Measurements from ENCODE around the gene PAQR6. TPM values are rescaled to one million over a fixed set of nuclear protein-coding genes. Genes with fewer than 3 reads are reported as not detected.

PAQR6 gene
- total and polyA plus RNA-seq, 2 of the 8 experiments (the other 6 are each of a cell fraction or from before 2014, with no cell fraction given) = 7.1 to 11.3 TPM

GRCh38 chr1:156238248-156238647, 9.6 kb downstream of the PAQR6 start:
- no peak for DNase-seq (ENCODE audit: low read depth in 1 of 2, low spot score in 2 of 2)
- TF ChIP-seq GABPA (IDR thresholded peaks at IDR 0.05; ENCODE audit: borderline replicate concordance, insufficient read depth, low read length) (no peak), RNF2 (IDR thresholded peaks at IDR 0.05; ENCODE audit: borderline replicate concordance, low read depth, low read length, missing control alignments, poor library complexity, severe bottlenecking) (no peak), SUZ12 (IDR thresholded peaks at IDR 0.05; ENCODE audit: low read length) (no peak), E2F6 (IDR thresholded peaks at IDR 0.05) (no peak), PHF8 (conservative IDR thresholded peaks at IDR 0.05; ENCODE audit: low read depth, low read length) (no peak), BCL11A (IDR thresholded peaks at IDR 0.05; ENCODE audit: low read depth in 2 of 2, low read length in 2 of 2) (no peak), EP300 (IDR thresholded peaks at IDR 0.05; ENCODE audit: borderline replicate concordance in 1 of 2, low read depth in 2 of 2, low read length in 2 of 2) (no peak), EGR1 (IDR thresholded peaks at IDR 0.05; ENCODE audit: borderline replicate concordance, low read depth, low read length) (no peak), RBBP5 (IDR thresholded peaks at IDR 0.05; ENCODE audit: borderline replicate concordance, low read depth, low read length) (no peak), CHD1 (IDR thresholded peaks at IDR 0.05; ENCODE audit: low read depth, low read length) (no peak)
- H3K79me1 ChIP-seq (ENCODE audit: low read depth, low read length) = peaks cover 2% of the 10 kb centered on the region; the same call in 1 of the 2 replicates
- H3K36me3 ChIP-seq (ENCODE audit: control insufficient read depth in 2 of 4, insufficient read depth in 4 of 4, low read length in 3 of 4) = peaks cover 22 to 45% (median 29%) of the 10 kb centered on the region in 4 experiments; a peak in 7 of 8 replicates
- CTCF ChIA-PET (ENCODE audit: partially characterized antibody) = interaction anchor here (1.4 to 47.2 kb wide), 6 partner anchors 10 to 208 kb away, joined by 4 to 1265 read pairs (median 6); partner anchors contain the start of genes PAQR6 and SEMA4A
- no peak overlapping the region for H2AK5ac ChIP-seq (ENCODE audit: low read depth, low read length)
- no peaks in the 10 kb centered on the region for H3K9me3 ChIP-seq (ENCODE audit: insufficient read depth in 2 of 2, low read depth in 1 of 2, low read length in 1 of 2)
- H3K4me3 ChIP-seq (ENCODE audit: extremely low read depth in 1 of 4, insufficient read depth in 2 of 4, low read depth in 3 of 4, low read length in 4 of 4) = no peak overlapping the region
- H3K23ac ChIP-seq (ENCODE audit: insufficient read length) = no peak overlapping the region
- no peak overlapping the region for H2BK15ac ChIP-seq (ENCODE audit: low read length)
- H3K27ac ChIP-seq (ENCODE audit: low read depth, low read length) = no peak overlapping the region
- WGBS, 2 experiments (ENCODE audit: extremely low coverage in 1 of 2, insufficient coverage in 1 of 2, insufficient read length in 1 of 2, insufficient replicate concordance in 2 of 2, low coverage in 1 of 2, low lambda C conversion rate in 2 of 2, missing lambda C conversion rate in 1 of 2) = 90% methylated on average over 5 of the region's 5 CpGs; no CpG with 5 or more reads in 1 of the 2 experiments
- H3K23me2 ChIP-seq (ENCODE audit: low read depth, low read length) = no peaks in the 10 kb centered on the region
- no peak overlapping the region for H3K9ac ChIP-seq (replicated peaks in 1 of 4; ENCODE audit: extremely low read depth in 1 of 4, low read depth in 3 of 4, low read length in 3 of 4)
- H2BK20ac ChIP-seq (ENCODE audit: low read length) = no peak overlapping the region
- H2BK5ac ChIP-seq (ENCODE audit: low read depth, low read length) = no peak overlapping the region
- no peak overlapping the region for H2AFZ ChIP-seq (ENCODE audit: low read length)
- no peak overlapping the region for H4K8ac ChIP-seq (ENCODE audit: extremely low read depth, insufficient read depth, low read length)
- no peak overlapping the region for H3K14ac ChIP-seq (ENCODE audit: insufficient read length)
- no peak overlapping the region for H4K91ac ChIP-seq (replicated peaks; ENCODE audit: insufficient read length, low read length)
- H3K4ac ChIP-seq (replicated peaks; ENCODE audit: insufficient read length, low read depth, low read length) = no peak overlapping the region
- POLR2A ChIA-PET (ENCODE audit: partially characterized antibody) = interaction anchor here (0.8 to 12.7 kb wide), 6 partner anchors 9 to 42 kb away, joined by 3 to 82 read pairs (median 3); partner anchors contain the start of genes PAQR6 and PMF1
- no peak overlapping the region for H3K4me2 ChIP-seq (ENCODE audit: insufficient read depth in 1 of 2, low read depth in 2 of 2, low read length in 2 of 2)
- H3K4me1 ChIP-seq (replicated peaks in 1 of 4; ENCODE audit: control insufficient read depth in 3 of 4, insufficient read depth in 4 of 4, low read length in 3 of 4) = no peaks in the 10 kb centered on the region; a peak in 1 of 7 replicates
- no peak overlapping the region for H2BK12ac ChIP-seq (ENCODE audit: low read depth, low read length)
- H3K18ac ChIP-seq (ENCODE audit: extremely low read depth, low read length) = no peak overlapping the region
- H2BK120ac ChIP-seq (replicated peaks; ENCODE audit: low read depth, low read length) = no peak overlapping the region
- H4K5ac ChIP-seq (ENCODE audit: insufficient read length, low read depth, low read length) = no peak overlapping the region
- H3K56ac ChIP-seq (replicated peaks; ENCODE audit: insufficient read length, low read depth, low read length) = no peak overlapping the region
- no peaks in the 10 kb centered on the region for H3K27me3 ChIP-seq (replicated peaks in 1 of 4; ENCODE audit: control insufficient read depth in 3 of 4, extremely low read depth in 1 of 4, insufficient read depth in 3 of 4, low read length in 3 of 4)
- H4K20me1 ChIP-seq (replicated peaks in 1 of 2; ENCODE audit: control insufficient read depth in 1 of 2, insufficient read depth in 2 of 2, low read length in 2 of 2) = peaks cover 2 to 8% of the 10 kb centered on the region in 2 experiments
- H3K79me2 ChIP-seq (ENCODE audit: control insufficient read depth in 1 of 2, insufficient read depth in 2 of 2, low read length in 2 of 2) = no peaks in the 10 kb centered on the region
- FAIRE-seq = no peak
